Kidney (tissue), 14 donors: ENCODE measurements around the gene IMMP2L. TPM values are rescaled to one million over a fixed set of nuclear protein-coding genes. Genes with fewer than 3 reads are reported as not detected.

Source experiments
- DNase-seq, 5 donors: peaks; one replicate each; pipeline ENCODE4 v3.0.0-alpha.2; 2013 to 2020
- FAIRE-seq: peaks from 2 replicates; lab custom pipeline; 2012; peaks lifted over from hg19 to GRCh38; lab: Jason Lieb, UNC
- H3K27ac ChIP-seq, 2 donors: one replicate each; pipeline ENCODE4 v1.7.0; 2013; ENCODE audit warnings: low read depth in 2 of 2, low read length in 2 of 2, inconsistent platforms in 1 of 2
- H3K27me3 ChIP-seq: one replicate; pipeline ENCODE4 v1.7.1; 2013; ENCODE audit warnings: low read length, inconsistent platforms; ENCODE audit not compliant: control insufficient read depth, insufficient read depth
- H3K36me3 ChIP-seq, 3 donors: one replicate each; pipeline versions ENCODE4 v1.7.0 to v1.7.1; 2013; ENCODE audit warnings: low read length in 3 of 3, control low read depth in 1 of 3, inconsistent platforms in 1 of 3; ENCODE audit not compliant: insufficient read depth in 3 of 3, control insufficient read depth in 2 of 3
- H3K4me1 ChIP-seq, 3 donors: one replicate each; pipeline versions ENCODE4 v1.7.0 to v1.7.1; 2013; ENCODE audit warnings: low read length in 3 of 3, inconsistent platforms in 1 of 3, low read depth in 1 of 3; ENCODE audit not compliant: control insufficient read depth in 2 of 3, insufficient read depth in 2 of 3
- H3K4me3 ChIP-seq, 3 donors: one replicate each; pipeline versions ENCODE4 v1.7.0 to v1.8.1; 2013; ENCODE audit warnings: low read length in 3 of 3, control low read depth in 1 of 3, inconsistent platforms in 1 of 3
- H3K9ac ChIP-seq, 3 donors: one replicate each; pipeline versions ENCODE4 v1.7.0 to v1.7.1; 2013; ENCODE audit warnings: low read length in 3 of 3, control low read depth in 1 of 3, inconsistent platforms in 1 of 3
- H3K9me3 ChIP-seq, 3 donors: one replicate each; pipeline versions ENCODE4 v1.7.0 to v1.7.1; 2013; ENCODE audit warnings: low read length in 3 of 3, control low read depth in 1 of 3, inconsistent platforms in 1 of 3; ENCODE audit not compliant: control insufficient read depth in 2 of 3, insufficient read depth in 1 of 3
- intact Hi-C: fragments of 100-400 bp; cut with DNase I; formaldehyde crosslinking; loops from one replicate; pipeline ENCODE4 v1.11.1; 2022
- polyA plus RNA-seq: library from polyadenylated mRNA; stranded (reverse); fragments of 350-450 nt; fragmentation: Illumina TruSeq; extraction: RNeasy Lipid Tissue Mini Kit (QIAGEN cat#74804); gene quantifications from one replicate; pipeline ENCODE4 v1.2.3, GENCODE V29; 2014; ENCODE audit warnings: low read depth, low replicate concordance; ENCODE audit not compliant: insufficient read depth
- total RNA-seq: library from RNA; stranded (reverse); fragmentation: NEBNext Ultra II Directional; extraction: Animal tissue kit (Norgen Biotek cat#: 25700); gene quantifications from one replicate; pipeline ENCODE4 v1.2.1, GENCODE V29; 2021
- TF ChIP-seq, protein P1 (sequence below): IDR thresholded peaks from 3 replicates; pipeline ENCODE4 v1.5.1; 2012; ENCODE audit warnings: mild to moderate bottlenecking, moderate library complexity, borderline replicate concordance; ENCODE audit not compliant: insufficient read depth; ENCODE audit errors: extremely low read depth
- donor health status: control.
- donor health status: control.
- donor health status: control.
- donor health status: control.
- donor health status: control.
- donor health status: DM: yes; HTN: yes; CAD: no.
- donor health status: Normal renal cell carcinoma (clear cell type).

The IMMP2L gene
- total and polyA plus RNA-seq, 2 donors from 2014 or later = 46.4 to 52.1 TPM

DNA sequence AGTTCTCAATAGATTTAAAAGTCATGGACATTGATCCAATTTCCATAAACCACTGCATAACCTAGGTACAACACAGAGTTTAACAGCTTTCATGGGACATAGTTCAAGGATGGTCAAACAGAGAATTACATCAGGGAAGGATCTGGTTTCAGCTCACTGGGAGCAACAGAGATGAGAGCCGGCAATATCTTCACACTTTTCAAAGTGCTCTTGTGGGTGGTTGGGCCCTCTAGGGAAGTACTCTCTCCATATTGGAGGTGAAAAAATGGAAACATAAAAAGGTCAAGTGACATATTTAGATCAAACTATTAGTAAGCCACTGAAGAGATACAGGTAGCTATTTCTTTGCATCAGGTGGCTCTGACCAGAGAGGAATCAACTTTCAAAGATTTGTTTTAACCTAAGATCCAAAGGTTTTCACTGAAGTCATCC lies 533.1 kb downstream of the IMMP2L start:
- no peak for FAIRE-seq
- Histone ChIP-seq H3K36me3 (no peaks in the 10 kb centered on the region), H3K27me3 (no peaks in the 10 kb centered on the region), H3K9ac (no peak overlapping the region), H3K4me1 (no peaks in the 10 kb centered on the region), H3K27ac (no peak overlapping the region), H3K9me3 (no peaks in the 10 kb centered on the region), H3K4me3 (no peak overlapping the region)
- TF ChIP-seq, protein P1, sequence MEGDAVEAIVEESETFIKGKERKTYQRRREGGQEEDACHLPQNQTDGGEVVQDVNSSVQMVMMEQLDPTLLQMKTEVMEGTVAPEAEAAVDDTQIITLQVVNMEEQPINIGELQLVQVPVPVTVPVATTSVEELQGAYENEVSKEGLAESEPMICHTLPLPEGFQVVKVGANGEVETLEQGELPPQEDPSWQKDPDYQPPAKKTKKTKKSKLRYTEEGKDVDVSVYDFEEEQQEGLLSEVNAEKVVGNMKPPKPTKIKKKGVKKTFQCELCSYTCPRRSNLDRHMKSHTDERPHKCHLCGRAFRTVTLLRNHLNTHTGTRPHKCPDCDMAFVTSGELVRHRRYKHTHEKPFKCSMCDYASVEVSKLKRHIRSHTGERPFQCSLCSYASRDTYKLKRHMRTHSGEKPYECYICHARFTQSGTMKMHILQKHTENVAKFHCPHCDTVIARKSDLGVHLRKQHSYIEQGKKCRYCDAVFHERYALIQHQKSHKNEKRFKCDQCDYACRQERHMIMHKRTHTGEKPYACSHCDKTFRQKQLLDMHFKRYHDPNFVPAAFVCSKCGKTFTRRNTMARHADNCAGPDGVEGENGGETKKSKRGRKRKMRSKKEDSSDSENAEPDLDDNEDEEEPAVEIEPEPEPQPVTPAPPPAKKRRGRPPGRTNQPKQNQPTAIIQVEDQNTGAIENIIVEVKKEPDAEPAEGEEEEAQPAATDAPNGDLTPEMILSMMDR = no peak
- peak in 2 of 5 donors; percentile 15 to 25 for DNase-seq
- intact Hi-C loops = no loop called here

DNA sequence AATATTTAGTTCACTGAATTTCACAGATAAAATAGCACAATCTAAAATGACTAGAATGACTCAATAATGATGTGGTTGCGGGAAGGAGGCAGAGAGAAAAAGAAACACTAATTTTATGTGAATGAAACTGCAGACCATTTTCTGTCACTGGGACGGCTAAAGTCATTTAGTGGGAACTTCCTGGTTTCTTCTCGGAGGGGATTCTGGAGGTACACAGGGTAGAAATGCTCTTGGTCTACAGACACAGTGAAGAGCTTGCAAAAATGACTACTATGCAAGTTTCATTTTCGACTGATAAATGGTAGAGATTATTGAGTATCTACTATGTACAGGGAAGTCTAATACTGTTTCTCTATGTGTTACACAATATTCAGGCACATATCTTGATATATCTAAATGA lies 534.9 kb downstream of the IMMP2L start:
- TF ChIP-seq, protein P1 = no peak
- FAIRE-seq (no peak), DNase-seq (no peak)
- Histone ChIP-seq H3K4me3 (no peak overlapping the region), H3K9me3 (no peaks in the 10 kb centered on the region), H3K27ac (no peak overlapping the region), H3K27me3 (no peaks in the 10 kb centered on the region), H3K9ac (no peak overlapping the region), H3K36me3 (no peaks in the 10 kb centered on the region), H3K4me1 (no peaks in the 10 kb centered on the region)
- intact Hi-C loops = no loop called here

- H3K9ac ChIP-seq = no peak overlapping the region
- no peaks in the 10 kb centered on the region for H3K4me1 ChIP-seq
- TF ChIP-seq, protein P1 = no peak
- FAIRE-seq (no peak), DNase-seq (no peak)
- H3K9me3 ChIP-seq = no peaks in the 10 kb centered on the region
- H3K4me3 ChIP-seq = no peak overlapping the region
- intact Hi-C loops = no loop called here
- no peak overlapping the region for H3K27ac ChIP-seq
- H3K36me3 ChIP-seq = no peaks in the 10 kb centered on the region
- H3K27me3 ChIP-seq = no peaks in the 10 kb centered on the region
Measured at GRCh38 chr7:111026806-111027205, 535.5 kb downstream of the IMMP2L start.

DNA sequence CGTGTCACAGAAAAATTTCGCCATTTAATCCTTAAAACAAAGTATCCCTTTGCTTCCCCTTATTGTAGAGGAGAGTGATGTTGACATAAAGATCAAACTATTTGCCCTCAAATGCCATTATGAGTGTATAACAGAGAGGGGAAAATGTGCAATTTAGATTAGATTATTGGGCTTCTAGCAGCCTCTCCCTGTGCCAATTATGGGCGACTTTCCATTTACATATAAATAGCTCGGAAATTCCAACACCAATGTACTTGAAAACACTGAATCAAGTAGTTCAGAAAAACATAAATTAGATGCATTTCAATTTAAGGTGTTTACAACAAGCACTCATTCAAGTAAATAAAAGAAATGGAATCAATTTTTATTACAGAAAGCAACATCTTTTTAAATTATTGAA lies 535.9 kb downstream of the IMMP2L start:
- Histone ChIP-seq H3K36me3 (no peaks in the 10 kb centered on the region), H3K4me3 (no peak overlapping the region), H3K4me1 (no peaks in the 10 kb centered on the region), H3K27me3 (no peaks in the 10 kb centered on the region), H3K27ac (no peak overlapping the region), H3K9me3 (no peaks in the 10 kb centered on the region), H3K9ac (no peak overlapping the region)
- intact Hi-C loops = no loop called here
- FAIRE-seq = no peak
- TF ChIP-seq, protein P1 = no peak
- no peak for DNase-seq
